ENCODE data around the gene TENT5C.

- TF ChIP-seq CTCF (IDR thresholded peaks at IDR 0.05) (no peak), POLR2A (IDR thresholded peaks at IDR 0.05) (no peak)
These were observed 25.0 kb upstream of the TENT5C start for GRCh38 chr1:117580882-117581281.
